C4-2B (cell line): ENCODE data around the gene IL3.

ENCODE experiments used
- H3K27ac ChIP-seq: fragments of 450-650 bp; 2 replicates; pipeline ENCODE4 v1.5.1; 2017
- CTCF ChIP-seq: fragments of 450-650 bp; conservative IDR thresholded peaks from 2 replicates; pipeline ENCODE4 v1.5.1; 2017; ENCODE audit warnings: mild to moderate bottlenecking
- ZFX ChIP-seq: fragments of 450-650 bp; IDR thresholded peaks from 2 replicates; pipeline ENCODE4 v1.6.1; 2017

IL3 gene

GRCh38 chr5:132089363-132089762 is 28.9 kb downstream of the IL3 start:
- H3K27ac ChIP-seq: no peak overlapping the region
- TF ChIP-seq CTCF: no peak
- TF ChIP-seq ZFX: no peak

GRCh38 chr5:132090107-132090506 is 29.7 kb downstream of the IL3 start:
- H3K27ac ChIP-seq: no peak overlapping the region
- TF ChIP-seq CTCF (no peak), ZFX (no peak)

- no peak overlapping the region for H3K27ac ChIP-seq
- TF ChIP-seq ZFX (no peak), CTCF (no peak)
Measured at GRCh38 chr5:132093271-132093670, 32.8 kb downstream of the IL3 start.

GRCh38 chr5:132094393-132095076 is 34.1 kb downstream of the IL3 start:
- no peak overlapping the region for H3K27ac ChIP-seq

GRCh38 chr5:132095077-132095410 is 34.6 kb downstream of the IL3 start:
- TF ChIP-seq CTCF (no peak), ZFX (no peak)

More at GRCh38 chr5:132094393-132095076, 34.1 kb downstream of the IL3 start:
- no peak for TF ChIP-seq CTCF
- TF ChIP-seq ZFX: no peak

GRCh38 chr5:132095424-132095972 is 35.0 kb downstream of the IL3 start:
- H3K27ac ChIP-seq: no peak overlapping the region
- TF ChIP-seq ZFX (no peak), CTCF (no peak)

More at GRCh38 chr5:132095077-132095410, 34.6 kb downstream of the IL3 start:
- no peak overlapping the region for H3K27ac ChIP-seq

GRCh38 chr5:132096904-132097303 is 36.4 kb downstream of the IL3 start:
- no peak overlapping the region for H3K27ac ChIP-seq
- TF ChIP-seq CTCF (no peak), ZFX (no peak)
